Prostate gland (tissue), 2 donors: ENCODE measurements around the gene ENOPH1.

Source experiments
- POLR2A ChIP-seq: fragments of 450-650 bp; IDR thresholded peaks from one replicate; pipeline ENCODE4 v1.6.1; 2016; ENCODE audit warnings: antibody characterized with exemption, mild to moderate bottlenecking
- POLR2AphosphoS5 ChIP-seq: sonication (generic); formaldehyde crosslinking; IDR thresholded peaks from one replicate; pipeline ENCODE4 v1.6.1; 2017; ENCODE audit warnings: antibody characterized with exemption
- TF ChIP-seq, protein P1 (sequence below), 4 experiments: fragments of 200-600 bp in 2 of 4; fragments of 450-650 bp in 2 of 4; sonication (generic) in 2 of 4; IDR thresholded peaks; 1 replicate in 3 of 4; 2 replicates in 1 of 4; pipeline ENCODE4 v1.5.1; 2016 to 2019; ENCODE audit warnings: antibody characterized with exemption in 4 of 4, mild to moderate bottlenecking in 2 of 4, moderate library complexity in 2 of 4

DNA sequence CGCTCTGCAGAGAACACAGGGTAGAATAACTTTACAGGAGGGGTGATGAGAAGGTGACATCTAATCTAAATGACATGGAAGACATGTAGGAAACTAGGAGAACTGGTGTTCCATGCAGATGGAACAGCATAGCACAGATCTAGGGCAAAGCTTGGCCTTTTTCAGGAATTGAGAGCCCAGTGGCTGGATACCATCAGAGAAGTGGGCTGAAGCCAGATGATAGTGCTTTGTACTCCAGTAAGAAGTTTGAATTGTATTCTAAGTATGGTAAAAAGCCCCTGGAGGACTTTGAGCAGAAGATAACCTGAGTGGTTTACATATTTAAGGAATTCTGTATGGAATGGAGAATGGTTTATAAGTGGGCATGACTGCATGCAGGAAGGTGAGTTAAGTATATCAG, 32.8 kb downstream of the ENOPH1 start:
- TF ChIP-seq, protein P1, sequence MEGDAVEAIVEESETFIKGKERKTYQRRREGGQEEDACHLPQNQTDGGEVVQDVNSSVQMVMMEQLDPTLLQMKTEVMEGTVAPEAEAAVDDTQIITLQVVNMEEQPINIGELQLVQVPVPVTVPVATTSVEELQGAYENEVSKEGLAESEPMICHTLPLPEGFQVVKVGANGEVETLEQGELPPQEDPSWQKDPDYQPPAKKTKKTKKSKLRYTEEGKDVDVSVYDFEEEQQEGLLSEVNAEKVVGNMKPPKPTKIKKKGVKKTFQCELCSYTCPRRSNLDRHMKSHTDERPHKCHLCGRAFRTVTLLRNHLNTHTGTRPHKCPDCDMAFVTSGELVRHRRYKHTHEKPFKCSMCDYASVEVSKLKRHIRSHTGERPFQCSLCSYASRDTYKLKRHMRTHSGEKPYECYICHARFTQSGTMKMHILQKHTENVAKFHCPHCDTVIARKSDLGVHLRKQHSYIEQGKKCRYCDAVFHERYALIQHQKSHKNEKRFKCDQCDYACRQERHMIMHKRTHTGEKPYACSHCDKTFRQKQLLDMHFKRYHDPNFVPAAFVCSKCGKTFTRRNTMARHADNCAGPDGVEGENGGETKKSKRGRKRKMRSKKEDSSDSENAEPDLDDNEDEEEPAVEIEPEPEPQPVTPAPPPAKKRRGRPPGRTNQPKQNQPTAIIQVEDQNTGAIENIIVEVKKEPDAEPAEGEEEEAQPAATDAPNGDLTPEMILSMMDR (IDR thresholded peaks at IDR 0.05), result no peak
- TF ChIP-seq POLR2A, result no peak
- no peak for TF ChIP-seq POLR2AphosphoS5
